Ecto neural progenitor cell (in vitro differentiated cells): ENCODE measurements around the gene CENPX.

Experiments used
- DNase-seq: peaks from one replicate; pipeline ENCODE4 v3.0.0-alpha.2; 2018; ENCODE audit warnings: low spot score

CENPX gene

DNA sequence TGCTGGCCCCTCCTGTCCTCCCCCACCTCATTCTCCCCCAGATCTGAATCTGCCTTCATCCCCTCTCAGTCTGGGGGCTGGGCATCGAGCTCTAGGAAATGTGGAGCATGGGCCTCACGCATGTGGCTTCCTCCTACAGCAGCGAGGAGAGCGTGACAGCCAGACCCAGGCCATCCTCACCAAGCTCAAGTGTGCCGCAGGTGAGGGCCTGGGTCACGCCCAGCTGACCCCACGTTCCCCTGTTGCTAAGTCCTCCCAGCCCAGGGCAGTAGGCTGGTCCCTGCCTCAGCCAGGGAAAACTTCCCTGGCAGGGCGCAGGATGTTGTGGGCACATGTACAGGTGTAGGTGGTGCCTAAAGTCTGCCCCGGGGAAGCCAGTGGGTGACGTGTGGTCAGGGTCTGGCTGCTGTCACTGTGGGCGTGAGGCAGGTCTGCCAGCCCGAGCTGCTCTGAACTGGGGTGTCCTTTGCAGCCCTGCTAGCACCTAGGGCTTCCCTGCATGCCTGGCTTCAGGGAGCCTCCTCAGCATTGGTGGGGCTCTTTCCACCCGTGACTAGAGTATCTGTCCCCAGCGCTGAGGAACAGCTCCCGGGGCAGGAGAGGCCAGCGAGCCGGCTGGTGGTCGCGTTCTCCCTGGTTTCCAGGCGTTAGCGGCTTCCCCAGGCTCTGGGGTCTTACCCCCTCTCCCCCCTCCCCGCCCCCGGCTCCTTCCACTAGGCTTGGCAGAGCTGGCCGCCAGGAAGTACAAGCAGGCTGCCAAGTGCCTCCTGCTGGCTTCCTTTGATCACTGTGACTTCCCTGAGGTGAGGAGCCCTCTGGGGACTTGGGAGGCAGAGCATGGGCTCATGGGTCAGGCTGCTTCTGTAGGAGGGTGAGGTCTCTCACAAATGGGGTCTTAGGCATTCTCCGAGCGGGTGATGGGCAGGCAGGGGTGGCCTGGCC, 32.6 kb upstream of the CENPX start:
- no peak for DNase-seq

DNA sequence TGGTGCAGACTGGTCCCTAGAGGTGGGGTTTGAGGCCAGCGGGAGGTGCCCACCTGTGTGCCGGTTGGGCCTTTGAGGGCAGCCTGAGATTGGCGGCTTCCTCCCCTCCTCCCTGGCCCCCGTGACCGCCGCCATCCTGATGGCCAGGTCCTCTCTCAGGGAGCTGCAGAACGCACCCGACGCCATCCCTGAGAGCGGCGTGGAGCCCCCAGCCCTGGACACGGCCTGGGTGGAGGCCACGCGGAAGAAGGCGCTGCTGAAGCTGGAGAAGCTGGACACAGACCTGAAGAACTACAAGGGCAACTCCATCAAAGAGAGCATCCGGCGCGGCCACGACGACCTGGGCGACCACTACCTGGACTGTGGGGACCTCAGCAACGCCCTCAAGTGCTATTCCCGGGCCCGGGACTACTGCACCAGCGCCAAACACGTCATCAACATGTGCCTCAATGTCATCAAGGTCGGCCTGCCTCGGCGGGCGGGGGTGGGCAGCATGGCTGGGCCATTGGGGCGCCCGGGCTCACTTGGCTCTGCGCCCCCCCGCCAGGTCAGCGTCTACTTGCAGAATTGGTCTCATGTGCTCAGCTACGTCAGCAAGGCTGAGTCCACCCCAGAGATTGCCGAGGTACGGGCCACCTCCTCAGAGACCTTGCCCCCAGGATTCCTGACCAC, 31.8 kb upstream of the CENPX start:
- DNase-seq, result no peak

DNA sequence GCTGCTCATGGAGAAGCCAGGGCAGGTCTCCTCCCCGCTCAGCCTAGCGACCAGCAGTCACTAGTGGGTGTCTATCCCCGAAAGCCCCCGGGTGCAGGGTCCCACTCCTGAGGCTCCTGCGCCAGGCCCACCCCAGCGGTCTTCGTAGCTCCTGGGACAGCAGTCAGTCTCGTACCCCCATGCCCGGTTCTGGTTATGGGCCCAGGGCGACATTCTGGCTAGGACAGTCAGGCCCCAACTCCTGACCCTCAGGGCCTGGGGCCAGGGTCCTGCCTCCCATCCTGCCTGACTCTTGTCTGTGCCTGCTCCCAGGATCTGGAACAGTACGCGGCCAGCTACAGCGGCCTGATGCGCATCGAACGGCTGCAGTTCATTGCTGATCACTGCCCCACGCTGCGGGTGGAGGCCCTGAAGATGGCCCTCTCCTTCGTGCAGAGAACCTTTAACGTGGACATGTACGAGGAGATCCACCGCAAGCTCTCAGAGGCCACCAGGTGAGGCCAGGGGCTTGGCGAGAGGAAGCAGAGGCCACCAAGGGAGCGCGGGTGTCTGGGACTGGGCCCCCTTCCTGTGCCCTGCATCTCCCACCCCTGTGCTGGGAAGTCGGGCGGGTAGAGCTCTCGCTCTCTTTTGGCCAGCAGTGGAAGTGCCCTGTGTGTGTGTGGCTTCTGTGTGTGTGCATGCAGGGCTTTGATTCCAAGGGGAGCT, 31.0 kb upstream of the CENPX start:
- DNase-seq, result no peak

DNA sequence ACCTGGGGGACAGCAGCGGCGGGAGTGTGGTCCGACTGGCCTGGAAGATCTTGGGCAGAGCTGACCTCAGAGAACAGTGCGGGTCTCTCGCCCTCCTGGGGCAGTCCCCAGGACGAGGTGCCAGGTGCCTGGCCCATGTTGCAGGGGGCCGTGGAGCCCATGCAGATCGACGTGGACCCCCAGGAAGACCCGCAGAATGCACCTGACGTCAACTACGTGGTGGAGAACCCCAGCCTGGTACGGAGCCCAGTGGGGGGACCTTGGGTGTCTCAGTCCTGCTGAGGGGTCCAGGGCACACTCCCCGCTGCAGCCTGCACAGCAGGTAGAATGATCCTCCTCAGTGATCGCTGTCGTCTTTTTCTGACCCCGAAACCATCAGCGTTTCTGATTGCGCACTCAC, 30.5 kb upstream of the CENPX start:
- DNase-seq, result no peak

DNA sequence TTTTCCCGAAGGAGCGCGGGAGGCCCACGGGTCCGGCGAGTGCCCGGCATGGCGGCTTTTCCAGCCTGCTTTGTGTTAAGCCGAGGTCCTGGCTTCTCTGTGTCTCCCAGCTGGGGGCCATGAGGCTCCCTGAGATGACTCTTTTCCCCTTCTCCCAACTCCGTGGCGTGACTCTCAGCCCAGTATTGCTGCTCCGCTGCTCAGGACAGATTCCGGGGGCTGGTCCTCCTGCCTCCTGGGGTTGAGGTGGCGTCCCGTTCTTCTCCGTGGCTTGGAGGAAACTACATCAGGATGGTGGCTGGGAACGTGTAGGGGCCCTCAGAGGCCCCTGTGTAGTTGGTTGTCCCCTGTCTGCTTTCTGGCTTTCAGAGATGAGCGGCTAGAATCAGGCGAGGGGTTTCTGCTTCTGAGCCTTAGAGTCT, 30.0 kb upstream of the CENPX start:
- DNase-seq, result no peak

DNA sequence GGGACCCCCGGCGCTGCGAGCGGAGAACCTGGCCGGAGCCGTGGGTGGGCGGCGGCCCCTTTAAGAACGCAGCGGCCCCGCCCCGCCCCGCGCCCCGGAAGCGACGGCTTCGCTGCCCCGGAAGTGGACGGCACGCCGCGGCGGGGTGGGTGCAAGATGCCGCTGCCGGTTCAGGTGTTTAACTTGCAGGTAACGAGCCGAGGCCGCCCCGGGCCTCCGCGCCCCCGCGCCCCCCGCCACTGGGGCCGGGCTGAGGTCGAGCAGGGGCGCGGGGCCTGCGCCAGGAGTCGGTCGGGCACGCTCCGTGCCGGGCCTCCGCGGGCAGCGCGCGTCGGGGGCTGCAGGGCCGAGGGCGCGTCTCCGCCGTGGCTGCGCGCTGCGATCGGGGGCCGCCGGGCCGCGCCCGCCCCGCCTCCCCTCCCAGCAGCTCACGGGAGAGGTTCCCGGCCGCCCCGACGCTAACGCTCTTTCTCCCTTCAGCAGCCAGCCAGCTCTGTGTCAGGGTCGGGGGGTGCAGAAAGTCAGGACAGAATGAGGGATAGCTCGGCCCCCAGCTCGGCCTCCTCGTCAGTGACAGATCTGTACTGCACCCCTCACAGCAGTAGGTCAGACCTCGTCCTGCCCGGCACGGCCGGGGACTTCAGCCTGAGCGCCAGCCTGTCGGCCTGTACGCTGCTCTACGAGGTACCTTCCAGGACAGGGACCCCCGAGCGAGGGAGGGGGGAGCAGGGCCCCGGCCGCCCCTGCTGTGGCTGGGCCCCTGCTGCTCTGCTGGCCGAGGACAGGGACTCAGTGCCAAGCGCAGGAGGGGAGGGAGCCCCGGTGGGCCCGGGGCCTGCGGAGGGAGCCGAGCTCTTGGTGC, 29.3 kb upstream of the CENPX start, which contains the start of the genes GPS1 and RFNG:
Gene GPS1, plus strand, starts transcription at position 123 of the 862 bp plus-strand sequence. Its CDS starts 34 bp downstream, at position 157.
Gene RFNG, minus strand, starts transcription at position 36 of the 862 bp plus-strand sequence. CDS start 45 bp downstream, outside the sequence.
- peak; percentile 88 for DNase-seq

DNA sequence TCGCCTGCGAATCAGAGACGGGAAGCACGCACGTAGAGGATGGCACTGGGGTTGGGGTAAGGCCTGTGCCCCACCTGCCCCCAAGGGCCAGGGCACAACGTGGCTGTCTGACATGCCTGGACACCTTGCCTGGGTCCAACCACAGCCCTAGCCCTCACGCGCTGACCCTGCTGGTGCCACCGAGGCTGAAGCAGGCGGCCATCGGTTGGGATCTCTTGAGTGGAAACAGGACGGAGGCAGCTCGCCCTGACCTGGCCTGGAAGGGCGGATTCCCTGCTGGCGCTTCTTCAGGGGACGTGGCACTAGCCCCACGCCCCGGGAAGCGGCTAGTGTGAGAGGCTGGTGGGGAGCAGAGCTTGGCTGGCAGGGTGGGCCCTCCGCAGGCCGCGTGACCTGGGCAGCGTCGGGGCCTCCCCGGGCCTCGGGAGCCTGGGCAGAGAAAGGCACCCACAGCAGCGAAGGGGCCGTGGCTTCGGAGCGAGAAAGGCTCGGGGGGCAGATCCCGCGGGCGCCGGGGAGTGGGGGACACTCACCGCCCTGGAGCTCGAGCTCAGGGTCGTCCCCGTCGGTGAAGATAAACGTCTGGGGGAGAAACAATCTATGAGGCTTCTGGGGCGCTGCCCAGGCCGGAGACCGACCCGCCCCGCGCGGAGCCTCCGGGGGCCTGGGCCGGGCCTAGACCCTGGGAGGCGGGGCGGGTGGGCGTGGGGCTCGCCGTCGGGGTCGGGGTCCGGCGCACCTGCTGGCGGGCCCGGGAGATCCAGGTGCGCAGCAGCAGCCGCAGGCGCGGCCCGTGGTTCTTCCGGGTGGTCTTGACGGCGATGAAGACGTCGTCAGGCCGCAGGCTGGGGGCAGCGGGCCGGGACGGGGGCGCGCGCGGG, 28.3 kb upstream of the CENPX start:
- DNase-seq, result no peak

DNA sequence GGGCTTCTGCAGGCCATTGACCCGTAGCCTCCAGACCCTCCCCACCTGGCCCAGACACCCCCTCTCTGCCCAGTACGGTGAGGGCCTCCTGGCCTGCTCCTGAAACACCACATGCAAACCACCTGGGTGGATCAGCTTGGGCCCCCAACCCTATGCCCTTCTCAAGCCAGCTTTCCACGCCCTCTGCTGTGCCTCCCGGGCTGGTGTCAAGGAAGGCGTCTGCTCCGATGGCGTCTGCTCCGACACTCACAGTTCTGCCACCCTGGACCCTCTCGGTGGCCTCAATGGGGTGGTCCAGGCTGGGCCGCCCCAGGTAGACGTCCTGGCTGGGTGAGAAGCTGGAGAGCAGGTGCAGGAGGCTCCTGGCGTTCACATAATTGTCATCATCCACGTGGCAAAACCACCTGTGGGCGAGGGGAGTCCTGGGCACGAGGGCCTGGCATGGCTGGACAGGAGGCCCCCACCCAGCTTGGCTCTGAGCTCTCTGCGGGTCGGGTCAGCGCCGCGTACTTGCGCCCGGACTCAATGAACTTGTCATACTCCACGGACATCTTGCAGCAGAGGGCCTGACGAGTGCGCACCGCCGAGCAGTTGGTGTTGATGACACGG, 27.6 kb upstream of the CENPX start:
- DNase-seq, result no peak

DNA sequence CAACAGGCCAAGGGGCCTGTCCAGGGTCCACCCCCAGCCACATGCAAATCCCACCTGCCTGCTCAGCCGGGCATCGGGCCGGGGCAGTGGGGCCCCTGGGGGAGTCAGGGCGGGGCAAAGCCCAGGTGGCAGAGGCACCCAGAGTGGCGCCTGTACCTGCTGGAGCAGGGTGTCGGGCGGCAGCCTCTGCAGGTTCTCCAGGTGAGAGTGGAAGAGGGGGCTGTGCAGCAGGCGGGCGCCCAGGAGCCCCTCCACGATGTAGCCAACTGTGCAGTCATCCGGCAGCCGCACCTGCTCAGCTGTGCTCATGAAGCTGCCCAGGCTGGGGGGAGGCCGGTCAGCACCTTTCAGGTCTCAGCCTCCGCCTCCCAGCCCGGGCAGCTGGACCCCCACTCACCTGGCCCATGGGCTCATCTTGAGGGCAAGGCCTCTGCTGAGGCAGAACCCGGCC, 26.9 kb upstream of the CENPX start:
- DNase-seq, result no peak

DNA sequence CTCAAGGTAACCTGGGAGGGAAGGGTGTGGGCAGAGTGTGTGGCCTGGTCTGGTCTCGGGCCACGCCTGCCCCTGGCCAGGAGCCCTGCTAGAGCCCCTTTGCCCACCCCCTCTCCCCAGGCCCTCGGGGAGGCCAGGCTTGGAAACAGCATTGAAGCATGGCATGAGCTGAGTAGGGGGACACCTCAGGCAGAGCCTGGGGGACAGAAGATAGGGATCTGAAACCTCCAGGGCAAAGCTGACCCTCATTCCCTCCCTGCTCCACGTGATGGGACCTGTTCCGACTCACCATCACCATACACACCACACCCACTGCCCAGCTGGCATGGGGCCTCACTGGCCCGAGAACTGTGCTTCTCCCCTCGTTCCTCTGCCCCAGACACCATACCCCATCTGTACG, 26.4 kb upstream of the CENPX start:
- no peak for DNase-seq

DNA sequence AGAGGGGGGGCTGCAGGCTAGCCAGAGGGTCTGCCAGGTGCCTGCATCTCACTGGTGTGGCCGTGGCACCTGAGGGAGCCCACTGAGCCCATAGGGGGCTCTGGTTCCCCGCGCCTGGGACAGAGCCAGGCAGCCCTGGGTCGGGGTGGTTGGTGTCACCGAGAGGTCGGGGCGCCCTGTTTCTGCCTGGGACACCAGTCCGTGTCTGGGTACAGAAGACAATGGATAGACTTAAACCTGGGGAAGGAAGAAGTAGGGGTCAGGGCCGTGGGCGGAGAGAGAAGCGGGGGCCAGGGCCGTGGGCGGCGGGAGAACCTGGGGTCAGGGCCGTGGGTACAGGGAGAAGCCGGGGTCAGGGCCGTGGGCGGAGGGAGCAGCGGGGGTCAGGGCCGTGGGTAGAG, 25.9 kb upstream of the CENPX start:
- DNase-seq, result no peak

DNA sequence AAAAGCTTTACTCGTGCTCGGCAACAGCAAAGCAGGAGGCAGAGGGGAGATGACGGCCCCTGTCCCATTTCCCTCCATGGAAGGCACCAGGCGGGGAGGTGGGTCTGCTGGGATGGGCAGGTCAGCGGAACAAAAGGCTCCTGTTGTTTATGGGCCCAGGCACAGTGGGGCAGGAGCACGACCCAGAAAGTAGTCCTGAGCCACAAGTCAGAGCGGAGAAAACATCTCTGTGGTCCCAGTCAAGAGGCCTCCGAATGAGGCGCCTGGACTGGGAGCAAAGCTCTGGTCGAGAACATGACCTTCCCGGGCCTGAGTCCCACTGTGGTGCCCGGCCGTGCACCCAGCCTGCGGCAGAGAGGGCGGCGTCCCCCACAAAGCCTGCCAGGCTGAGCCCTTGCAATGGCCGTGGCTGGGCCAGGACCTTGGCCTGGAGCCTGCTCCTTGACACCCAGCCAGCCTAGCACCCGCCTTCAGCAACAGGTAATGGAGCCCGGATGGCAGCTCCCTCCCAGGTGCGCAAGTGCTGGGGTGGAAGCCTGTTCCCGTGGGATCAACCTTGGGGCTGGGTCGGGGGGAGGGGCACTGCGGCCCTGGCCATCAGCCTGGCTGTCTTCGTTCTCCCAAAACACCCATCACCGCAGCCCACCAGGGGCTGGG, 25.4 kb upstream of the CENPX start:
- no peak for DNase-seq

DNA sequence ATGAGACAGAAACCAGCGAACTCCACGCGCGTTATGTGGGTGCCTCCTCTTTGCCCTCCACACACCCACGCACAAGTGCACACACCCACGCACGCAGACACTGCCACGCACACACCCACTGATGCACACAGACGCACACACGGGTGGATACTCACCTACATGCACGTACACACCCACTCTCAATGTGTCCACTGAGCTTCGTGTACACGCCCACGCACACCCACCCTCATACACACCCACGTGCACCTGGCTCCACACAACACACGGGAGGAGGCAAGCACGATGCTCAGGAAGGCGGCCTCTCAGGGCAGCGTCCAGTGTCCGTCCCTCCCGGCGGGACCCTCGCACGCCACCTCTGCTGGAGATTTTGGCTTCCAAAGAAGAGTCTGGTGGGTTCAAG, 24.7 kb upstream of the CENPX start:
- DNase-seq, result no peak

DNA sequence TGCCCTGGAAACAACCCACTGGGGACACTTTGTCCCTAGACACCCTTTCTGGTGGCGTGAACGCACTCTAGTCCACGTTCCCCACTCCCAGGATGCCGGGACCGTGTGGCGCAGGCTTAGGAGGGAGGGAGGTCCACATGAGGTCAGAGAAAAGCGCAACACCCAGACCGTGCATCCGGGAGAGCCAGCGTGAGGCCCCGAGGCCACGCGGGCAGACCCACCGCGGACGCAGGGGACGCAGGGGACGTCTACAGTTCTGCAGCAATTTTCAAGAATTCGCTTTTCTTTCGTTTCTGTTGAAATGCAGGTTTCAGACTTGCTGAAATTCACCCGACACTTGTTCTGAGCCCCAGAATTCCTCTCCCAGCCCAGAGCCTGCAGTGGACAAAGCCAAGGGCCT, 24.2 kb upstream of the CENPX start:
- DNase-seq, result no peak

DNA sequence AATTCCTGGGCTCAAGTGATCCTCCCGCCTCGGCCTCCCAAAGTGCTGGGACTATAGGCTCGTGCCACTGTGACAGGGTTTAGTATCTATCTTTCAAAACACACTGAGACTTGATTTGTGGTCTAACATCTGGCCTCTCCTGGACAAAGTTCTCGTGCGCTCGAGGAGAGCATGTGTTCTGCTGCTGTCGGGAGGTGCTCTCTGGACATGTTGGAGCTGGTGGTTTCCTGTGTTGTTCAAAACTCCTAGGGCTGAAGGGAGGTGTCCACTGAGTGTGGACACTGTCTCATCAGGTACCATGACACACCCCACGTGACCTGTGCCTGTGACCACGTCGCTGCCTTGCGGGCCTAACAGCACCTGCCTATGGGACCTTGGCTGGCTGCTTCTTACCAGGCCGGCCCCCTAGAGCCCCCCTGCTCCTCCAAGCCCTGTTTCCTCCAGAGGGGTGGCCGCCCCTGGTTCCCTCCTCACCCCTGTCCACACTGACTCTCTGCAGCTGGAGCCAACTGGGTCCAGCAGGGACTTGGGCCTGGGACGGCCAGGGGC, 23.3 kb upstream of the CENPX start:
- DNase-seq, result no peak

DNA sequence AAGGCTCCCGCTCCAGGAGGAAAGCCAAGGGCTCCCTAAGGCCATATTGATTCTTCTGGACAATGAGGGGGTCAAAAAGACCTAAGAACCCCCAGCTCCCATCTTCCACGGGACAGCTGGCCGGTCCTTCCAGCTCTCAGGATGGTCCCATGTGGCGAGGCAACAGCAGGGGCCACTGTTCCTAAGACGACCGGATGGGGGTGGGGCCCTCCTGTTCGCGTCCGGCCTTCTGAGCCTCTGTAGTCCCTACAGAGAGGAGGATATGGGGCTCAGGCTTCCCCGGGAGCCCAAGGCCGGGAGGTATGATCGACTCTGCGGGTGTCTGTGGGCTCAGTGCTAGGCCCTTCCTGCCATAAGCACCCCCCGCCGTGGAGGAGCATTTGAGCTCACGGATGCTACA, 20.8 kb upstream of the CENPX start:
- DNase-seq, result no peak

DNA sequence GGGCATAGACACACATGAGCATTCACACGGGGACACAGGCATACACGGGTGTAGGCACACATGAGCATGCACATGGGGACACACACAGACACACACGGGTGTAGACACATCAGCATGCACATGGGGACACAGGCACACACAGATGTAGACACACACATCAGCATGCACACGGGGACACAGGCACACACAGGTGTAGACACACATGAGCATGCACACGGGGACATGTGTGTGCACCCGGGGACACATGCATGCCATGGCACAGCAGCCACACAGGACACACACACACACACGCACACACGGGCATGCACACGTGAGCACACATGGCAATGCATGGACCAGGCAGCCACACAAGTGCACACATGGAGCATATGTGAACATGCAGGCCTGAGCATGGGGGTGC, 20.0 kb upstream of the CENPX start:
- DNase-seq, result no peak

DNA sequence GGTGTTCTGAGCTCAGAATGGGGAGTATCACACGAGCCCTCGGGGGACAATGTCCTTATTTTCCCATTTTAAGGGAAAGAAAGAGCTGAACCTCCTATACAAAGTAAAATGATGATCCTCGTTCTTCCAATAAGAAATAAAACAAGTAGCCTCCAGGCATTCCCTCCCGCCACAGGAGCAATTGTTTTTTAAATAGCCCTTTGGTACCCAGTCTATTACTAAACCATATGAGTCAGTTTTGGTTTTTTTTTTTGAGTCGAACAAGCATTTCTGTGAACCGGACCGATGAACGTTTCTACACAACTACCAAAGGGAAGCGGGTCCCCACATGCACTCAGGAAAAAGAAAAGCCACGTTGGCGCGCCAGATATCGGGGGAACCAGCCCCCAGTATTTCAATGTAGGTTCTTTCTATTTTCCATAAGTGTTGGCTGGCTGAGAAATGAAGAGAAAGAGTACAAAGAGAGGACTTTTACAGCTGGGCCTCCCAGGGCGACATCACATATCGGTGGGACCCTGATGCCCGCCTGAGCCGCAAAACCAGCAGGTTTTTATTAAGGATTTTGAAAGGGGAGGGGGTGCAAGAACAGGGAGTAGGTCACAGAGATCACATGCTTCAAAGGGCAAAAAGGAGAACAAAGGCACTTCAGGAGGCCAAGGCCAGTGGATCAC, 18.6 kb upstream of the CENPX start:
- DNase-seq, result no peak
